GM12878 (cell line): Measurements from ENCODE around the gene CEBPB. TPM values are rescaled to one million over a fixed set of nuclear protein-coding genes. Genes with fewer than 3 reads are reported as not detected.

Source experiments
- ATAC-seq: fragments of 200-7000 bp; cut with Tn5 transposase; 3 replicates; pipeline ENCODE4 v1.9.1; 2020; ENCODE audit warnings: mild to moderate bottlenecking, moderate library complexity
- BruUV-seq: library from RNA; stranded (reverse); fragments of 400-500 nt; replicated peaks from 2 replicates; lab custom pipeline; 2021; lab: Mats Ljungman, UMichigan
- CTCF ChIA-PET: fragments of 300-600 bp; sonication (Branson Sonifier 250); formaldehyde crosslinking; extraction: SDS; loops from one replicate; lab custom pipeline; 2021; ENCODE audit warnings: inconsistent platforms; lab: Yijun Ruan, JAX
- POLR2A ChIA-PET: fragments of 350-600 bp; formaldehyde crosslinking; extraction: SDS; loops from one replicate; lab custom pipeline; 2021; ENCODE audit warnings: inconsistent platforms; lab: Charles Lee
- RAD21 ChIA-PET: fragments of 300-600 bp; sonication (Branson Sonifier 250); formaldehyde crosslinking; loops from one replicate; lab custom pipeline; 2023; ENCODE audit warnings: antibody characterized with exemption; ENCODE audit not compliant: unreplicated experiment; lab: Charles Lee
- SMC1A ChIA-PET: fragments of 300-600 bp; sonication (Branson Sonifier 250); formaldehyde crosslinking; loops from one replicate; lab custom pipeline; 2023; ENCODE audit not compliant: unreplicated experiment, uncharacterized antibody; lab: Charles Lee
- DNase-seq: peaks from one replicate; pipeline ENCODE4 v3.0.0-alpha.2; 2011; ENCODE audit warnings: low read depth, low spot score
- FAIRE-seq: peaks from 3 replicates; lab custom pipeline; 2011; peaks lifted over from hg19 to GRCh38; lab: Jason Lieb, UNC
- H2AFZ ChIP-seq: 2 replicates; pipeline ENCODE4 v1.6.0; 2011; ENCODE audit warnings: low read depth, low read length, control low read depth; ENCODE audit not compliant: control insufficient read depth
- H3K27ac ChIP-seq: 2 replicates; pipeline ENCODE4 v1.5.1; 2011; ENCODE audit warnings: control low read depth; ENCODE audit not compliant: control insufficient read depth, insufficient read depth
- H3K27me3 ChIP-seq, 2 experiments: replicated peaks in 1 of 2; 2 replicates each; pipeline versions ENCODE4 v1.6.0 to v1.6.1; 2011; ENCODE audit warnings: low read length in 1 of 2; ENCODE audit not compliant: control insufficient read depth in 2 of 2, insufficient read depth in 2 of 2
- H3K36me3 ChIP-seq, 2 experiments: 2 replicates each; pipeline ENCODE4 v1.5.1; 2011; ENCODE audit warnings: low read length in 1 of 2; ENCODE audit not compliant: control insufficient read depth in 2 of 2, insufficient read depth in 2 of 2
- H3K4me1 ChIP-seq: 2 replicates; pipeline ENCODE4 v1.6.1; 2011; ENCODE audit warnings: mild to moderate bottlenecking, low read length, moderate library complexity, mixed read lengths; ENCODE audit not compliant: control insufficient read depth, insufficient read depth
- H3K4me2 ChIP-seq: 2 replicates; pipeline ENCODE4 v1.6.0; 2011; ENCODE audit warnings: control low read depth; ENCODE audit not compliant: control insufficient read depth, insufficient read depth
- H3K4me3 ChIP-seq: fragments of 200-600 bp; sonication (generic); 2 replicates; pipeline ENCODE4 v1.5.1; 2016
- H3K79me2 ChIP-seq: 2 replicates; pipeline ENCODE4 v1.6.0; 2011; ENCODE audit warnings: low read length; ENCODE audit not compliant: control insufficient read depth, insufficient read depth
- H3K9ac ChIP-seq: 2 replicates; pipeline ENCODE4 v1.8.0; 2011; ENCODE audit warnings: low read length, control low read depth, mixed read lengths; ENCODE audit not compliant: control insufficient read depth, insufficient read depth
- H3K9me3 ChIP-seq: replicated peaks from 3 replicates; pipeline ENCODE4 v1.5.1; 2011; ENCODE audit warnings: mild to moderate bottlenecking, low read length; ENCODE audit not compliant: control insufficient read depth, insufficient read depth
- H4K20me1 ChIP-seq: 2 replicates; pipeline ENCODE4 v1.6.0; 2011; ENCODE audit not compliant: control insufficient read depth, insufficient read depth
- CREM ChIP-seq: IDR thresholded peaks from 2 replicates; pipeline ENCODE4 v1.6.1; 2014; ENCODE audit warnings: antibody characterized with exemption, low read depth
- EP300 ChIP-seq, 2 experiments: fragments of 150-350 bp in 1 of 2; IDR thresholded peaks; 2 replicates each; pipeline ENCODE4 v1.6.1; 2011 to 2012; ENCODE audit warnings: low read depth in 2 of 2, low read length in 2 of 2, borderline replicate concordance in 1 of 2, improper control_type of control experiment in 1 of 2, inconsistent platforms in 1 of 2; ENCODE audit not compliant: control insufficient read depth in 1 of 2
- ESRRA ChIP-seq: IDR thresholded peaks from 2 replicates; pipeline ENCODE4 v1.6.1; 2012; ENCODE audit warnings: mild to moderate bottlenecking, low read length, improper control_type of control experiment
- ETV6 ChIP-seq, 2 experiments: fragments of 450-650 bp in 1 of 2; IDR thresholded peaks in 1 of 2; conservative IDR thresholded peaks in 1 of 2; 2 replicates each; pipeline ENCODE4 v1.6.1; 2014; ENCODE audit warnings: antibody characterized with exemption in 1 of 2, borderline replicate concordance in 1 of 2, low read depth in 1 of 2, mild to moderate bottlenecking in 1 of 2, moderate library complexity in 1 of 2
- FOS ChIP-seq: IDR thresholded peaks from 3 replicates; pipeline ENCODE4 v1.6.1; 2011; ENCODE audit warnings: borderline replicate concordance; ENCODE audit not compliant: insufficient read length; ENCODE audit errors: extremely low read depth
- IKZF2 ChIP-seq, 2 experiments: fragments of 450-650 bp; IDR thresholded peaks; 2 replicates each; pipeline ENCODE4 v1.6.1; 2017; ENCODE audit warnings: mild to moderate bottlenecking in 2 of 2, moderate library complexity in 2 of 2
- KDM1A ChIP-seq: fragments of 200-600 bp; sonication (generic); IDR thresholded peaks from 2 replicates; pipeline ENCODE4 v1.6.1; 2016; ENCODE audit warnings: borderline replicate concordance
- NR2C1 ChIP-seq: fragments of 450-650 bp; IDR thresholded peaks from 2 replicates; pipeline ENCODE4 v1.6.1; 2017; ENCODE audit warnings: antibody characterized with exemption, mild to moderate bottlenecking, moderate library complexity
- NRF1 ChIP-seq: conservative IDR thresholded peaks from 2 replicates; pipeline ENCODE4 v1.6.1; 2011; ENCODE audit warnings: mild to moderate bottlenecking, low read depth, low read length, improper control_type of control experiment
- PAX8 ChIP-seq: fragments of 450-650 bp; IDR thresholded peaks from 2 replicates; pipeline ENCODE4 v1.6.1; 2017; ENCODE audit warnings: mild to moderate bottlenecking, moderate library complexity
- POLR2AphosphoS5 ChIP-seq: IDR thresholded peaks from 2 replicates; pipeline ENCODE4 v1.6.1; 2011; ENCODE audit warnings: mild to moderate bottlenecking, low read length, inconsistent platforms
- POU2F2 ChIP-seq: IDR thresholded peaks from 3 replicates; pipeline ENCODE4 v1.6.1; 2011; ENCODE audit warnings: low read depth, mild to moderate bottlenecking, low read length, borderline replicate concordance
- RFX5 ChIP-seq: IDR thresholded peaks from 2 replicates; pipeline ENCODE4 v1.6.1; 2011; ENCODE audit warnings: low read depth, low read length, improper control_type of control experiment
- SMAD5 ChIP-seq: IDR thresholded peaks from 2 replicates; pipeline ENCODE4 v1.6.1; 2016; ENCODE audit warnings: antibody characterized with exemption, low read depth
- ZNF274 ChIP-seq: IDR thresholded peaks from one replicate; pipeline ENCODE4 v1.8.0; 2011; ENCODE audit not compliant: insufficient read length, insufficient read depth
- ZSCAN29 ChIP-seq: fragments of 450-650 bp; IDR thresholded peaks from 2 replicates; pipeline ENCODE4 v1.6.1; 2017; ENCODE audit warnings: mild to moderate bottlenecking, moderate library complexity
- ZZZ3 ChIP-seq: IDR thresholded peaks from 2 replicates; pipeline ENCODE4 v1.6.1; 2011; ENCODE audit warnings: low read depth; ENCODE audit not compliant: control insufficient read depth, insufficient read length
- WGBS: methylation state at CpG from one replicate; pipeline ENCODE4 v1.1.6; 2016; ENCODE audit warnings: low lambda C conversion rate; ENCODE audit not compliant: insufficient replicate concordance, insufficient coverage; ENCODE audit errors: missing lambda C conversion rate; 5-methylcytosine and 5-hydroxymethylcytosine counted together
- in situ Hi-C: fragments of 300-500 bp; cut with MboI; formaldehyde crosslinking; loops from 9 replicates; pipeline ENCODE4 v1.14.3; 2018; ENCODE audit warnings: mixed read lengths
- intact Hi-C: fragments of 100-400 bp; cut with micrococcal nuclease; formaldehyde crosslinking; loops from one replicate; pipeline ENCODE4 v1.14.2; 2022; ENCODE audit not compliant: unreplicated experiment
- polyA plus RNA-seq, 11 experiments: library from polyadenylated mRNA; depleted of rRNA in 4 of 11; unstranded in 6 of 11; stranded (reverse) in 5 of 11; fragments of >200 nt; fragmentation: Nextera tagmentation in 4 of 11; fragmentation: Illumina TruSeq in 1 of 11; extraction: Ambion mirVana in 4 of 11; extraction: Trizol in 1 of 11; gene quantifications; 1 replicate in 1 of 11; 2 replicates in 10 of 11; pipeline versions ENCODE4 v1.2.1 to v1.2.3, GENCODE V29; 2011 to 2016; ENCODE audit warnings: inconsistent platforms in 2 of 11, missing spikeins in 2 of 11, low read depth in 1 of 11
- total RNA-seq, 4 experiments: library from RNA; depleted of rRNA in 3 of 4; stranded (reverse); fragments of >200 nt in 3 of 4; fragmentation: Illumina TruSeq in 1 of 4; extraction: Trizol in 1 of 4; gene quantifications; 2 replicates each; pipeline versions ENCODE4 v1.2.1 to v1.2.3, GENCODE V29; 2013 to 2021
- TF ChIP-seq, protein P1 (sequence below): IDR thresholded peaks from 2 replicates; pipeline ENCODE4 v1.6.1; 2011; ENCODE audit warnings: borderline replicate concordance, low read depth, mild to moderate bottlenecking, moderate library complexity, low read length; ENCODE audit not compliant: insufficient read depth, poor library complexity, severe bottlenecking
- TF ChIP-seq, protein P2 (sequence below): IDR thresholded peaks from 2 replicates; pipeline ENCODE4 v1.6.1; 2012; ENCODE audit warnings: low read depth, low read length, improper control_type of control experiment
- TF ChIP-seq, protein P3 (sequence below): fragments of 450-650 bp; IDR thresholded peaks from 2 replicates; pipeline ENCODE4 v1.6.1; 2017; ENCODE audit warnings: mild to moderate bottlenecking

Gene CEBPB
- total and polyA plus RNA-seq, 10 of the 15 experiments (the other 5 are each of a cell fraction or from before 2014, with no cell fraction given) = 0.18 to 8.8 (median 1.6) TPM

DNA sequence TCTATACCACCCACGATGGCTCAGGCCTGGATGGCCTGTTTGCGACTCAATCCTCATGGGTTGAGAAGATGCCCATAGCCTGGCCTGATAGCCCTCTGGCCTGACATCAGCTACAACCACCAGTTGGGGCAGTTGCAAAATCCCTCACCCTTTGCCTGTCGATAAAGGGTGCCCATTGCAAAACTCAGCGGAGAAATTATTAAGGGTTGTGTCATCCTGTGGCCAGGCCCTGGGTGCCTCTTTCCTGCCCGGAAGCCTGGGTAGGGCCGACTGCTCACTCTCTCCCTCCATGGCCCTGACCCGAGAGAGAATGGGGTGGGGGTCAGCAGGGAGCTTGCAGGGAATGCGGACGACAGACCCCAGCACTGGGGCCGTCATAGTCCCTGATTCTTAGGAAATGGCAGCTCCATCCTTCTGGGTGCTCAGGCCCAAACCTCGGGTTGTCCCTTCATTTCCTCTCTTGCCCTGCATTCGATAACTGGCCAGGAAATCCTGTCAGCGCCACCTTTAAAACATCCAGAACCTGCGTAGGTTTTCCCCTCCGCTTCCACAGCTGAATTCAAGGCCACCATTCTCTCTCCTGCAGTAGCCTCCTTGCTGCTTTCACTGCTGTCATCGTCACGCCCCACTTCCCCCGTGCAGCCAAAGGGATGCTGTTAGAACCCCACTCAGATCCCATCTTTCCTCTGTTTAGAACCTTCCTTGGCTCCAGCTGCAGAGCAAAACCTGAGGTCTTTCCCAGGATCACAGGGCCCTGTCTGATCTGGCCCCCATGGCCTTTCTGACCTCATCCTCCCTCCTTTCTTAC, 31.1 kb downstream of the CEBPB start:
- H3K9me3 ChIP-seq = no peaks in the 10 kb centered on the region; the same call in 2 of the 3 replicates
- H3K4me1 ChIP-seq = no peaks in the 10 kb centered on the region
- H3K27me3 ChIP-seq = no peaks in the 10 kb centered on the region; a peak in 1 of 4 replicates
- ChIA-PET SMC1A (no interaction called here), CTCF (no interaction called here), RAD21 (no interaction called here), POLR2A (interaction anchor here (0.6 kb wide), 1 partner anchor 229 kb away, joined by 3 read pairs; no protein-coding TSS in a partner anchor)
- in situ Hi-C loops (no loop called here), intact Hi-C loops (no loop called here)
- no peak overlapping the region for H3K4me2 ChIP-seq
- H4K20me1 ChIP-seq = no peaks in the 10 kb centered on the region
- H3K36me3 ChIP-seq = no peaks in the 10 kb centered on the region
- no peak overlapping the region for H3K27ac ChIP-seq
- TF ChIP-seq ZSCAN29 (no peak), ETV6 (conservative IDR thresholded peaks at IDR 0.05 in 1 of 2, IDR thresholded peaks at IDR 0.05 in 1 of 2; ENCODE audit: borderline replicate concordance in 1 of 2, low read depth in 1 of 2) (no peak), NR2C1 (no peak), EP300 (IDR thresholded peaks at IDR 0.05; ENCODE audit: borderline replicate concordance in 1 of 2, control insufficient read depth in 1 of 2, low read depth in 2 of 2, low read length in 2 of 2) (no peak), POLR2AphosphoS5 (no peak), PAX8 (no peak), ZNF274 (no peak), CREM (no peak), ESRRA (no peak), SMAD5 (no peak), RFX5 (no peak), IKZF2 (IDR thresholded peaks at IDR 0.05) (no peak), ZZZ3 (no peak), KDM1A (no peak), FOS (no peak), NRF1 (no peak), POU2F2 (no peak)
- TF ChIP-seq, protein P1, sequence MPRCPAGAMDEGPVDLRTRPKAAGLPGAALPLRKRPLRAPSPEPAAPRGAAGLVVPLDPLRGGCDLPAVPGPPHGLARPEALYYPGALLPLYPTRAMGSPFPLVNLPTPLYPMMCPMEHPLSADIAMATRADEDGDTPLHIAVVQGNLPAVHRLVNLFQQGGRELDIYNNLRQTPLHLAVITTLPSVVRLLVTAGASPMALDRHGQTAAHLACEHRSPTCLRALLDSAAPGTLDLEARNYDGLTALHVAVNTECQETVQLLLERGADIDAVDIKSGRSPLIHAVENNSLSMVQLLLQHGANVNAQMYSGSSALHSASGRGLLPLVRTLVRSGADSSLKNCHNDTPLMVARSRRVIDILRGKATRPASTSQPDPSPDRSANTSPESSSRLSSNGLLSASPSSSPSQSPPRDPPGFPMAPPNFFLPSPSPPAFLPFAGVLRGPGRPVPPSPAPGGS = no peak
- TF ChIP-seq, protein P2, sequence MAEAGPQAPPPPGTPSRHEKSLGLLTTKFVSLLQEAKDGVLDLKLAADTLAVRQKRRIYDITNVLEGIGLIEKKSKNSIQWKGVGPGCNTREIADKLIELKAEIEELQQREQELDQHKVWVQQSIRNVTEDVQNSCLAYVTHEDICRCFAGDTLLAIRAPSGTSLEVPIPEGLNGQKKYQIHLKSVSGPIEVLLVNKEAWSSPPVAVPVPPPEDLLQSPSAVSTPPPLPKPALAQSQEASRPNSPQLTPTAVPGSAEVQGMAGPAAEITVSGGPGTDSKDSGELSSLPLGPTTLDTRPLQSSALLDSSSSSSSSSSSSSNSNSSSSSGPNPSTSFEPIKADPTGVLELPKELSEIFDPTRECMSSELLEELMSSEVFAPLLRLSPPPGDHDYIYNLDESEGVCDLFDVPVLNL = no peak
- TF ChIP-seq, protein P3, sequence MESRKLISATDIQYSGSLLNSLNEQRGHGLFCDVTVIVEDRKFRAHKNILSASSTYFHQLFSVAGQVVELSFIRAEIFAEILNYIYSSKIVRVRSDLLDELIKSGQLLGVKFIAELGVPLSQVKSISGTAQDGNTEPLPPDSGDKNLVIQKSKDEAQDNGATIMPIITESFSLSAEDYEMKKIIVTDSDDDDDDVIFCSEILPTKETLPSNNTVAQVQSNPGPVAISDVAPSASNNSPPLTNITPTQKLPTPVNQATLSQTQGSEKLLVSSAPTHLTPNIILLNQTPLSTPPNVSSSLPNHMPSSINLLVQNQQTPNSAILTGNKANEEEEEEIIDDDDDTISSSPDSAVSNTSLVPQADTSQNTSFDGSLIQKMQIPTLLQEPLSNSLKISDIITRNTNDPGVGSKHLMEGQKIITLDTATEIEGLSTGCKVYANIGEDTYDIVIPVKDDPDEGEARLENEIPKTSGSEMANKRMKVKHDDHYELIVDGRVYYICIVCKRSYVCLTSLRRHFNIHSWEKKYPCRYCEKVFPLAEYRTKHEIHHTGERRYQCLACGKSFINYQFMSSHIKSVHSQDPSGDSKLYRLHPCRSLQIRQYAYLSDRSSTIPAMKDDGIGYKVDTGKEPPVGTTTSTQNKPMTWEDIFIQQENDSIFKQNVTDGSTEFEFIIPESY = no peak
- 33% methylated on average over 16 of the region's 18 CpGs for WGBS
- no TSS peak for BruUV-seq
- H2AFZ ChIP-seq = no peak overlapping the region
- no peaks in the 10 kb centered on the region for H3K79me2 ChIP-seq
- ATAC-seq (no peak), FAIRE-seq (no peak), DNase-seq (no peak)
- H3K9ac ChIP-seq = no peak overlapping the region
- H3K4me3 ChIP-seq = no peak overlapping the region
